Measurements from ENCODE around the gene INPP4A. TPM values are rescaled to one million over a fixed set of nuclear protein-coding genes. Genes with fewer than 3 reads are reported as not detected.

INPP4A gene
- total and polyA plus RNA-seq, 9 of the 15 experiments (the other 6 are each of a cell fraction or from before 2014, with no cell fraction given): 1.8 to 15.7 (median 8.3) TPM

DNA sequence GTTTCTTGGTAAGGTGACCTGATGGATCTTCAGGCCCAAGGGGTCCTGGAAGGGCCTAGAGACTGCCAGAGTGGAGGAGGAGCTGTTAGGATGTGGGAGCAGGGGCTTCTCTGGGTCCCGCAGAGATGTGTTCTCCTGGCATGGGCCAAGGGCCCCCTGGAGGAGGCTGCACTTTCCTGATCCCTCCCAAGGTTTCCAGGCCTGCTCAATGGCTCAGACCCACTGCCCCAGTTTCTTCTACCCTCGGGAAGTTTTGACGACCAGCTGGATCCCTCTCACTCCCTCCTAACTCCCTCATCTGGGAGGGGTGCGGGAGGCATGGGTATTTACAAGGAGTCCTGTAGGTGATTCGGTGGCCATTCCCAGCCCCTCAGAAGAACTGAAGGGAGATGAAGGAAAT lies 127.6 kb downstream of the INPP4A start:
- CTCF ChIA-PET (ENCODE audit: low intra/inter-chr PET ratio): no interaction called here

More for the DNA sequence above, 127.6 kb downstream of the INPP4A start:
- Histone ChIP-seq H3K9ac (ENCODE audit: insufficient read depth in 1 of 2, low read depth in 2 of 2, low read length in 2 of 2) (no peak overlapping the region), H3K4me1 (replicated peaks in 1 of 2; ENCODE audit: control insufficient read depth in 2 of 2, insufficient read depth in 2 of 2, low read length in 2 of 2) (no peaks in the 10 kb centered on the region), H3K36me3 (ENCODE audit: control insufficient read depth, insufficient read depth, low read length) (peaks cover 23% of the 10 kb centered on the region; the same call in 2 of the 3 replicates), H3K4me2 (ENCODE audit: insufficient read depth, low read length) (no peak overlapping the region), H3K27me3 (ENCODE audit: control insufficient read depth in 2 of 2, insufficient read depth in 2 of 2, low read length in 2 of 2) (no peaks in the 10 kb centered on the region), H3K4me3 (no peak overlapping the region), H3K27ac (ENCODE audit: extremely low read depth, low read depth, low read length) (no peak overlapping the region), H4K20me1 (replicated peaks; ENCODE audit: control insufficient read depth, insufficient read depth, low read length) (no peaks in the 10 kb centered on the region; the same call in 1 of the 2 replicates), H3K79me2 (ENCODE audit: control insufficient read depth, insufficient read depth, low read length) (no peaks in the 10 kb centered on the region), H2AFZ (ENCODE audit: low read depth, low read length) (no peak overlapping the region), H3K9me1 (ENCODE audit: control insufficient read depth, insufficient read depth, low read length) (no peaks in the 10 kb centered on the region), H3K9me3 (replicated peaks; ENCODE audit: control insufficient read depth, insufficient read depth, low read depth, low read length) (no peaks in the 10 kb centered on the region)
- no peak for TF ChIP-seq RBM34 (IDR thresholded peaks at IDR 0.05; ENCODE audit: borderline replicate concordance, insufficient read depth, low read length)
- TF ChIP-seq KLF1 (tag; IDR thresholded peaks at IDR 0.05): no peak
- no peak for TF ChIP-seq DNMT1 (IDR thresholded peaks at IDR 0.05)
- TF ChIP-seq ZNF184 (CRISPR knock-in tag; IDR thresholded peaks at IDR 0.05): no peak
- TF ChIP-seq HNRNPH1 (optimal IDR thresholded peaks at IDR 0.05; ENCODE audit: low read depth, low read length): no peak
- TF ChIP-seq MECOM (CRISPR knock-in tag; IDR thresholded peaks at IDR 0.05): no peak
- no peak for TF ChIP-seq TAF15 (IDR thresholded peaks at IDR 0.05; ENCODE audit: low read depth, low read length)
- no peak for TF ChIP-seq CHD1 (IDR thresholded peaks at IDR 0.05; ENCODE audit: low read length)
- no peak for TF ChIP-seq CBFA2T3 (IDR thresholded peaks at IDR 0.05)
- TF ChIP-seq ZNF584 (CRISPR knock-in tag; IDR thresholded peaks at IDR 0.05; ENCODE audit: low read depth): no peak
- no peak for TF ChIP-seq NFATC3 (IDR thresholded peaks at IDR 0.05)
- no peak for TF ChIP-seq KAT8 (IDR thresholded peaks at IDR 0.05; ENCODE audit: low read depth)
- TF ChIP-seq PYGO2 (tag; IDR thresholded peaks at IDR 0.05): no peak
- TF ChIP-seq HBP1 (CRISPR knock-in tag; IDR thresholded peaks at IDR 0.05): no peak
- TF ChIP-seq KAT7 (CRISPR knock-in tag; IDR thresholded peaks at IDR 0.05; ENCODE audit: borderline replicate concordance): no peak
- TF ChIP-seq, protein P1, sequence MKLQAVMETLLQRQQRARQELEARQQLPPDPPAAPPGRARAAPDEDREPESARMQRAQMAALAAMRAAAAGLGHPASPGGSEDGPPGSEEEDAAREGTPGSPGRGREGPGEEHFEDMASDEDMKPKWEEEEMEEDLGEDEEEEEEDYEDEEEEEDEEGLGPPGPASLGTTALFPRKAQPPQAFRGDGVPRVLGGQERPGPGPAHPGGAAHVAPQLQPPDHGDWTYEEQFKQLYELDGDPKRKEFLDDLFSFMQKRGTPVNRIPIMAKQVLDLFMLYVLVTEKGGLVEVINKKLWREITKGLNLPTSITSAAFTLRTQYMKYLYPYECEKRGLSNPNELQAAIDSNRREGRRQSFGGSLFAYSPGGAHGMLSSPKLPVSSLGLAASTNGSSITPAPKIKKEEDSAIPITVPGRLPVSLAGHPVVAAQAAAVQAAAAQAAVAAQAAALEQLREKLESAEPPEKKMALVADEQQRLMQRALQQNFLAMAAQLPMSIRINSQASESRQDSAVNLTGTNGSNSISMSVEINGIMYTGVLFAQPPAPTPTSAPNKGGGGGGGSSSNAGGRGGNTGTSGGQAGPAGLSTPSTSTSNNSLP (IDR thresholded peaks at IDR 0.05; ENCODE audit: borderline replicate concordance, low read depth, low read length): no peak
- no peak for TF ChIP-seq NCOR1 (IDR thresholded peaks at IDR 0.05)
- no peak for TF ChIP-seq ESRRB (CRISPR knock-in tag; IDR thresholded peaks at IDR 0.05; ENCODE audit: borderline replicate concordance)
- no peak for TF ChIP-seq CHD4 (IDR thresholded peaks at IDR 0.05; ENCODE audit: insufficient read depth, insufficient replicate concordance, low read depth, low read length, poor library complexity, severe bottlenecking)
- TF ChIP-seq PRMT5 (CRISPR knock-in tag; IDR thresholded peaks at IDR 0.05): no peak
- no peak for FAIRE-seq
- no peak for ATAC-seq
- no peak for DNase-seq (ENCODE audit: extremely low read depth in 1 of 4, low spot score in 3 of 4)
- no TSS peak for BruUV-seq (replicated peaks)
- in situ Hi-C loops (cut with MboI): no loop called here
- POLR2A ChIA-PET: interaction anchor here (0.6 to 2.5 kb wide), 3 partner anchors 12 to 1800 kb away, joined by 4 to 10 read pairs (median 4); no protein-coding TSS in a partner anchor
- 64% methylated on average over 5 of the region's 5 CpGs for WGBS (ENCODE audit: insufficient coverage, low coverage, missing lambda C conversion rate)
- intact Hi-C loops (cut with micrococcal nuclease): no loop called here
